ENCODE measurements around the gene CCDC85C. TPM values are rescaled to one million over a fixed set of nuclear protein-coding genes. Genes with fewer than 3 reads are reported as not detected.

CCDC85C gene
- total RNA-seq, 2 donors from 2014 or later, result 54.0 to 73.4 TPM

DNA sequence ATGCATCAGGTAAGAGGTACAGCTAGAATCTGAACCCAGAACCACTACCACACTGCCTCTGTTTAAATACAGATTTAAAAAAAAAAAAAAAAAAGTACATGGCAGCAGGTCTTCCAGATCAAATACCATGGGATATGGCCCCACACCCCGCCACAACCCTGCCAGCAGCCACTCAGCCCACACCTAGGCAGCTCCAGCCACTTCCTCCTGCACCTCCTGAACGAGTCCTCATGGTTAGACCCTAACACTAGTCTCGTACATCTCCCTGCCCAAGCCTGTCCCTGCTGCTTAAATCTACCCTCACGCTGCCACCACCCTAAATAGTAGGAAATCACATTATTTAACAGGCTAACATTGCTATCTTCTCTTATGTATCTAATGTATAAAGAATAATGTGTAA lies 135.9 kb downstream of the CCDC85C start:
- TF ChIP-seq, protein P1, sequence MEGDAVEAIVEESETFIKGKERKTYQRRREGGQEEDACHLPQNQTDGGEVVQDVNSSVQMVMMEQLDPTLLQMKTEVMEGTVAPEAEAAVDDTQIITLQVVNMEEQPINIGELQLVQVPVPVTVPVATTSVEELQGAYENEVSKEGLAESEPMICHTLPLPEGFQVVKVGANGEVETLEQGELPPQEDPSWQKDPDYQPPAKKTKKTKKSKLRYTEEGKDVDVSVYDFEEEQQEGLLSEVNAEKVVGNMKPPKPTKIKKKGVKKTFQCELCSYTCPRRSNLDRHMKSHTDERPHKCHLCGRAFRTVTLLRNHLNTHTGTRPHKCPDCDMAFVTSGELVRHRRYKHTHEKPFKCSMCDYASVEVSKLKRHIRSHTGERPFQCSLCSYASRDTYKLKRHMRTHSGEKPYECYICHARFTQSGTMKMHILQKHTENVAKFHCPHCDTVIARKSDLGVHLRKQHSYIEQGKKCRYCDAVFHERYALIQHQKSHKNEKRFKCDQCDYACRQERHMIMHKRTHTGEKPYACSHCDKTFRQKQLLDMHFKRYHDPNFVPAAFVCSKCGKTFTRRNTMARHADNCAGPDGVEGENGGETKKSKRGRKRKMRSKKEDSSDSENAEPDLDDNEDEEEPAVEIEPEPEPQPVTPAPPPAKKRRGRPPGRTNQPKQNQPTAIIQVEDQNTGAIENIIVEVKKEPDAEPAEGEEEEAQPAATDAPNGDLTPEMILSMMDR (IDR thresholded peaks at IDR 0.05), result no peak
- Histone ChIP-seq H3K27me3 (no peaks in the 10 kb centered on the region), H3K9me3 (no peaks in the 10 kb centered on the region), H3K27ac (no peak overlapping the region), H3K4me3 (no peak overlapping the region), H3K36me3 (no peaks in the 10 kb centered on the region), H3K9ac (ENCODE audit: low read depth in 2 of 2, low read length in 2 of 2) (peak overlapping the region in 1 of 2 donors; percentile 28), H3K4me1 (no peaks in the 10 kb centered on the region)
- intact Hi-C loops (cut with DNase I), result no loop called here
- DNase-seq, result no peak

DNA sequence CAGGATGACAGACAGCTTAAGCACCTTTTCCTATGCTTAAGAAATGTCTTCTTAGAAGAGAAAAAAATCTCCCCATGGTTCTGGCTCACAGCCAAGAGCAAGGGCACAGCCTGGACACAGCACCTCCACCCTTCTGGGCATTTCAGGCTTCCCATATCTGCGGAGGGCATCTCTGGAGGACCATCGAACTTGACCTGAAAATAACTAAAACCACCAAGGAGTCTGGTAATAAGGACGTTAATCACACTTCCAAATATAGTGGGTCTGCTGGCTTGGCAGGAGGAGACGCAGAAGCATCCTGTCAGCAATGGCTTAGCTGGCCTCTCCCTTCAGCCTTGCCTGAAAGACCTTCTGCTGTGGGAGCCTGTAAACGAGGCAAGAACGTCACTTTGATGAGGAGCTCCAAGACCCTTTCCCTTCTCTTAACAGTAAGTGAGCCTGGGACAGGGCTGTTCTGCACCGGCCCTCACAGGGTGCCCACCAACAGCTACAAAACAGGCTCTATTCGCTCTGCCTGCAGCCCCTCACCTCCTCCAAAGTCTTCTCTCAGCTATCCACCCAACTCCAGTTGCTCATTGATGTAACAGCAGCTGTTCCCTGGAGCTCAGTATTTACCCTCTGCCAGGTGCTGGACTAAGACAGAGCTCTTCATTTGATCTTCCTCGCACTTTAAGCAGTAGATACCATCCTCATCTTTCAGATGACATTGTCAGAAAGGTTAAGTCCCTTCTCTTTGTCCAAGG lies 136.5 kb downstream of the CCDC85C start:
- Histone ChIP-seq H3K36me3 (no peaks in the 10 kb centered on the region), H3K27ac (no peak overlapping the region), H3K27me3 (no peaks in the 10 kb centered on the region), H3K9ac (ENCODE audit: low read depth in 2 of 2, low read length in 2 of 2) (no peak overlapping the region), H3K4me1 (no peaks in the 10 kb centered on the region), H3K4me3 (no peak overlapping the region), H3K9me3 (no peaks in the 10 kb centered on the region)
- TF ChIP-seq, protein P1 (IDR thresholded peaks at IDR 0.05), result no peak
- DNase-seq, result no peak
- intact Hi-C loops (cut with DNase I), result no loop called here

DNA sequence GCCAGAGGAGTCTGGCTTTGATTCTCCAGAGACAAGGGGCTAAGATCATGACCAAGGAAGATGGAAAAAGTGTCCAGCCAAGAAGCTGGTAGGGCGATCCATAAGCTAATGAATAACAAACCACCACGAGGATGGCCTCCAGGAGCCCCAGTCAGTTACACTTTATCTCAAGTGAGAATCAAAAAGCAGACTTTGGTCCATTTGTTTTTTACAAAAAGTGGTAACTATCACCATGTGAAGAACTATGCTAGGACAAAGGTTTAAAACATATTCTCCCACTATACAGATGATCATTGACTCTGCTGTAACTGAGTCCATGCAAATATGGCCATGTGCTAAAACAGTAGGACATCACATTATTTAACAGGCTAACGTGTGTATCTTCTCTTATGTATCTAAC lies 137.2 kb downstream of the CCDC85C start:
- Histone ChIP-seq H3K4me3 (no peak overlapping the region), H3K9me3 (no peaks in the 10 kb centered on the region), H3K4me1 (no peaks in the 10 kb centered on the region), H3K36me3 (no peaks in the 10 kb centered on the region), H3K27me3 (no peaks in the 10 kb centered on the region), H3K9ac (ENCODE audit: low read depth in 2 of 2, low read length in 2 of 2) (no peak overlapping the region), H3K27ac (no peak overlapping the region)
- no peak for DNase-seq
- TF ChIP-seq, protein P1 (IDR thresholded peaks at IDR 0.05), result no peak
- intact Hi-C loops (cut with DNase I), result no loop called here

DNA sequence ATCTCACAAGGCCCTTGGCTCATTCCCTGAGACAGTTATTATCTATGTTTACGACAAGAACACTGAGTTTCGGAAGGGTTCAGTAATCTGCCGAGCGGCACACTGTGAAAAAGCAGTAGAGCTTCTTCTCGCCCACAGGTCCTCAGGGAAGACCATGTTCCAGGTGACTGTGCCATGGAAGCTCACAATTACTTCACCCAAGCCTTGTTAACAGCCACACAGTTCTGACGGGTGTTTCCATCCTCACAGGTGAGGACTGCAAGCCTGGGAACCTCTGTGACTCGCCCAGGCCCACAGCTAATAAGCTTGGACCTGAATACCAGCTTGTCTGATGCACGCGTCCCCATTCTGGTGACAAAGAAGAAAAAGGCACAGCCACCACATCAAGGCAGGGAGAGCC lies 138.7 kb downstream of the CCDC85C start:
- no peaks in the 10 kb centered on the region for H3K4me1 ChIP-seq
- H3K27ac ChIP-seq, result no peak overlapping the region
- H3K36me3 ChIP-seq, result no peaks in the 10 kb centered on the region
- no peaks in the 10 kb centered on the region for H3K27me3 ChIP-seq
- TF ChIP-seq, protein P1 (IDR thresholded peaks at IDR 0.05), result no peak
- intact Hi-C loops (cut with DNase I), result no loop called here
- H3K4me3 ChIP-seq, result no peak overlapping the region
- H3K9ac ChIP-seq (ENCODE audit: low read depth in 2 of 2, low read length in 2 of 2), result no peak overlapping the region
- H3K9me3 ChIP-seq, result no peaks in the 10 kb centered on the region
- DNase-seq, result no peak

DNA sequence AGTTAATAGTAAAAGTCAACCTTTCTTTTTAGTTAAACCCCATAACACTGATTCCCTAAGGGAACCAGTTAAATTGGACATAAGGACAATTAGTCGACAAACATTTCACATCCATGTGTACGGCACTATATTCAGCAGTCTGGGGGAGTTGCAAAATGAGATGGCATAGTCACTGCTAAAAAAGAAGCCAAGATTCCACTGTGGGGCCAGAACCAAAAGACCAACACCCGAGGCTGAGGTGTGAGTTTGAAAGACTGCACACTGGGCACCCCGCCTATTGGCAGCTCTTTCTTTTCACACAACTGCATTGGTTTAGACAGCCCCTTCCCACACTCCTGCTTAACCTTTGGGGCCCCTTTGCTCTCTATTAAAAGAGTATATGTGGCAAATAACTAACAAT lies 140.0 kb downstream of the CCDC85C start:
- no peaks in the 10 kb centered on the region for H3K4me1 ChIP-seq
- H3K9me3 ChIP-seq, result no peaks in the 10 kb centered on the region
- H3K27ac ChIP-seq, result no peak overlapping the region
- TF ChIP-seq, protein P1 (IDR thresholded peaks at IDR 0.05), result no peak
- no peak overlapping the region for H3K9ac ChIP-seq (ENCODE audit: low read depth in 2 of 2, low read length in 2 of 2)
- no peaks in the 10 kb centered on the region for H3K36me3 ChIP-seq
- no peak overlapping the region for H3K4me3 ChIP-seq
- no peaks in the 10 kb centered on the region for H3K27me3 ChIP-seq
- intact Hi-C loops (cut with DNase I), result no loop called here
- no peak for DNase-seq

Measured in colonic mucosa (tissue), 4 donors.